Measurements from ENCODE around the gene MICU2. TPM values are rescaled to one million over a fixed set of nuclear protein-coding genes. Genes with fewer than 3 reads are reported as not detected.

The MICU2 gene
- total and polyA plus RNA-seq, 10 of the 15 experiments (the other 5 are each of a cell fraction or from before 2014, with no cell fraction given) = 17.7 to 56.6 (median 43.8) TPM

DNA sequence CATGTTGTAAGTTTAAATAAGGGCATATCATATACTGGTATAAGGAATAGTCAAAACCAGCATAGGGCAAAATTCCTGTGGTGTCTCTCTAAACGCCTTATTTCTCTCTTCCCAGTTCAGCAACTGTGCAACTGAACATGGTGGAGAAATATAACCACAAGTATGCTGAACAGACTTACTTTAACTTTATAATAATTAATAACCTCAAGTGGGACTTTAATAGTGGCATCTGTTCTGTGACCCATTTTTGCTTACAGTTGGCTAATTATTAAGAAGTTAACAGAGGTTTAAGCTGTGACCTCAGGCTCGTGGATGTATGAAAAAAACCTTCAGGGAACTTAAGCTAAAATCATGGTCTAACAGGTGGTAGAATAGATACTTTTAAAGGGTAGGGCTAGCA, 54.3 kb downstream of the MICU2 start:
- Histone ChIP-seq H2AFZ (ENCODE audit: control insufficient read depth, low read depth, low read length) (no peak overlapping the region), H3K27ac (ENCODE audit: control insufficient read depth, insufficient read depth) (no peak overlapping the region), H4K20me1 (ENCODE audit: control insufficient read depth, insufficient read depth) (no peaks in the 10 kb centered on the region), H3K4me3 (no peak overlapping the region), H3K9me3 (replicated peaks; ENCODE audit: control insufficient read depth, insufficient read depth, low read length) (no peaks in the 10 kb centered on the region; the same call in 2 of the 3 replicates), H3K79me2 (ENCODE audit: control insufficient read depth, insufficient read depth, low read length) (no peaks in the 10 kb centered on the region), H3K36me3 (ENCODE audit: control insufficient read depth in 2 of 2, insufficient read depth in 2 of 2, low read length in 1 of 2) (peaks cover 0 to 5% of the 10 kb centered on the region in 2 experiments; a peak in 1 of 4 replicates), H3K4me1 (ENCODE audit: control insufficient read depth, insufficient read depth, low read length) (no peaks in the 10 kb centered on the region), H3K9ac (ENCODE audit: control insufficient read depth, insufficient read depth, low read length) (no peak overlapping the region), H3K4me2 (ENCODE audit: control insufficient read depth, insufficient read depth) (no peak overlapping the region), H3K27me3 (replicated peaks in 1 of 2; ENCODE audit: control insufficient read depth in 2 of 2, insufficient read depth in 2 of 2, low read length in 1 of 2) (no peaks in the 10 kb centered on the region)
- TF ChIP-seq SREBF2 (IDR thresholded peaks at IDR 0.05; ENCODE audit: low read length) (no peak), SUPT20H (IDR thresholded peaks at IDR 0.05; ENCODE audit: borderline replicate concordance, control insufficient read depth, low read depth, low read length) (no peak), RCOR1 (conservative IDR thresholded peaks at IDR 0.05; ENCODE audit: low read depth, low read length) (no peak), SP1 (IDR thresholded peaks at IDR 0.05; ENCODE audit: low read depth, low read length) (no peak), CBFB (IDR thresholded peaks at IDR 0.05; ENCODE audit: low read depth) (no peak), NFIC (IDR thresholded peaks at IDR 0.05; ENCODE audit: low read depth, low read length) (no peak), SIN3A (IDR thresholded peaks at IDR 0.05; ENCODE audit: low read depth, low read length) (no peak), RELA (IDR thresholded peaks at IDR 0.05; ENCODE audit: borderline replicate concordance, partially characterized antibody) (no peak)
- TF ChIP-seq, protein P1, sequence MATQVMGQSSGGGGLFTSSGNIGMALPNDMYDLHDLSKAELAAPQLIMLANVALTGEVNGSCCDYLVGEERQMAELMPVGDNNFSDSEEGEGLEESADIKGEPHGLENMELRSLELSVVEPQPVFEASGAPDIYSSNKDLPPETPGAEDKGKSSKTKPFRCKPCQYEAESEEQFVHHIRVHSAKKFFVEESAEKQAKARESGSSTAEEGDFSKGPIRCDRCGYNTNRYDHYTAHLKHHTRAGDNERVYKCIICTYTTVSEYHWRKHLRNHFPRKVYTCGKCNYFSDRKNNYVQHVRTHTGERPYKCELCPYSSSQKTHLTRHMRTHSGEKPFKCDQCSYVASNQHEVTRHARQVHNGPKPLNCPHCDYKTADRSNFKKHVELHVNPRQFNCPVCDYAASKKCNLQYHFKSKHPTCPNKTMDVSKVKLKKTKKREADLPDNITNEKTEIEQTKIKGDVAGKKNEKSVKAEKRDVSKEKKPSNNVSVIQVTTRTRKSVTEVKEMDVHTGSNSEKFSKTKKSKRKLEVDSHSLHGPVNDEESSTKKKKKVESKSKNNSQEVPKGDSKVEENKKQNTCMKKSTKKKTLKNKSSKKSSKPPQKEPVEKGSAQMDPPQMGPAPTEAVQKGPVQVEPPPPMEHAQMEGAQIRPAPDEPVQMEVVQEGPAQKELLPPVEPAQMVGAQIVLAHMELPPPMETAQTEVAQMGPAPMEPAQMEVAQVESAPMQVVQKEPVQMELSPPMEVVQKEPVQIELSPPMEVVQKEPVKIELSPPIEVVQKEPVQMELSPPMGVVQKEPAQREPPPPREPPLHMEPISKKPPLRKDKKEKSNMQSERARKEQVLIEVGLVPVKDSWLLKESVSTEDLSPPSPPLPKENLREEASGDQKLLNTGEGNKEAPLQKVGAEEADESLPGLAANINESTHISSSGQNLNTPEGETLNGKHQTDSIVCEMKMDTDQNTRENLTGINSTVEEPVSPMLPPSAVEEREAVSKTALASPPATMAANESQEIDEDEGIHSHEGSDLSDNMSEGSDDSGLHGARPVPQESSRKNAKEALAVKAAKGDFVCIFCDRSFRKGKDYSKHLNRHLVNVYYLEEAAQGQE (IDR thresholded peaks at IDR 0.05; ENCODE audit: low read depth, low read length) = no peak
- WGBS (ENCODE audit: insufficient coverage, insufficient replicate concordance, low lambda C conversion rate, missing lambda C conversion rate) = 80% methylated on average over 2 of the region's 2 CpGs
- DNase-seq (ENCODE audit: low read depth, low spot score) (no peak), ATAC-seq (no peak), FAIRE-seq (no peak)
- CTCF ChIA-PET = interaction anchor here (1.6 kb wide), 1 partner anchor 9 kb away, joined by 7 read pairs; no protein-coding TSS in a partner anchor
- SMC1A ChIA-PET (ENCODE audit: uncharacterized antibody, unreplicated experiment) = interaction anchor here (1.1 to 1.3 kb wide), 3 partner anchors 9 to 32 kb away, joined by 3 to 4 read pairs (median 3); no protein-coding TSS in a partner anchor
- POLR2A ChIA-PET = no interaction called here
- RAD21 ChIA-PET (ENCODE audit: unreplicated experiment) = no interaction called here
- intact Hi-C loops (cut with micrococcal nuclease; ENCODE audit: unreplicated experiment) (no loop called here), in situ Hi-C loops (cut with MboI) (no loop called here)
- BruUV-seq (replicated peaks) = no TSS peak

All from GM12878 (cell line).